Measurements from ENCODE around the gene PGBD4.

The PGBD4 gene

DNA sequence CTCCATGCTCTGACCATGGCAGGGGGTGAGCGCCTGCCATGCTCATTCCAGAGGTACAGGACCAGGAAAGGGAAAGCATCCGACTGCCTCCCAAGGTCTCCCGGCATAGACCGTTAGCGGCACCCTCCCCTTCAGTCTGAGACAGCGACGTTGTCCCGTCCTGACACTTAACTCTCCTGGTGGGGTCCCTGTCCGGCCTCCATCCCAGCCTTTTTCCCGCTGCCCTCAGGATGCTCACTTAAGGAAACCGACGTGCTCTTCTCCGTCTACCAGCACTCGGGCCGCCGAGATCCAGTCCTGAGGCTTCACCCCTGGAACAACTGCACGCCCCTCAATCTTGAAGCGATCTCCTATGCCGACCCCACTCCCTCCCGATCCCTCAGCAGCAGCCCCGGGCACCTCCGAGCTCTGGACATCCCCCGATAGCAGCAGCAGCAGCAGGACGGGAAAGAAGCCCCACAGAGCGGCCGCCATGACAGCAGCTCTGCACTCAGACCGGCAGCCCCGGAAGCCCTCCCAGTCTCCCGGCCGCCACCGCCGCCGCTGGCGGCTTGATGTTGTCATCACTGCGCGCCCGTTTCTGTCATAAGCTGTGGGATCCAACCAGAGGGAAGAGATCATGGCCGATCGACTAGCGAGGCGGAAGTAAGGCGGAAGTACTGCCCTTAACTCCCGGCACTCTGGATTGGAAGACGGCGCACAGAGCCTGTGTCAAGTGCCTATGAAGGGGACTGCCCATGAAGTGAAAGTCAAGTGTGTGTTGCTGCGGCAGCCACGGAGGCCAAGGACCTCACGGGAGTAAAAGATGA, at the start of gene PGBD4, which contains the start of gene EMC7:
Gene PGBD4 (plus strand): TSS at position 718 of the 809 bp plus-strand sequence. CDS start 449 bp downstream, outside the sequence.
Gene EMC7 (minus strand): TSS at position 497 of the 809 bp plus-strand sequence. CDS start 23 bp downstream, at position 474.
- DNase-seq = peak; percentile 67

DNA sequence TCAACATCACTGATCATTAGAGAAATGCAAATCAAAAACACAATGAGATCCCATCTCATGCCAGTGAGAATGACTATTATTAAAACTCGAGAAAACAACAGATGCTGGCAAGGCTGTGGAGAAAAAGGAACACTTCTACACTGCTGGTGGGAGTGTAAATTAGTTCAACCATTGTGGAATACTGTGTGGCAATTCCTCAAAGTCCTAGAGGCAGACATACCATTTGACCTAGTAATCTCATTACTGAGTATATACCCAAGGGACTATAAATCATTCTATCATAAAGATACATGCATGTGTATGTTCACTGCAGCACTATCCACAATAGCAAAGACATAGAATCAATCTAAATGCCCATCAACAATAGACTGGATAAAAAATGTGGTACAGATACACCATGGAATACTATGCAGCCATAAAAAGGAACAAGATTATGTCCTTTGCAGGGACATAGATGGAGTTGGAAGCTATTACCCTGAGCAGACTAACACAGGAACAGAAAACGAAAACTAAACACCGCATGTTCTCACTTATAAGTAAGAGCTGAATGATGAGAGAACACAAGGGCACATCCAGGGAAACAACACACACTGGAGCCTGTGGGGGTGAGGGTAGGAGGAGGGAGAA, 47.7 kb upstream of the PGBD4 start:
- DNase-seq = no peak

DNA sequence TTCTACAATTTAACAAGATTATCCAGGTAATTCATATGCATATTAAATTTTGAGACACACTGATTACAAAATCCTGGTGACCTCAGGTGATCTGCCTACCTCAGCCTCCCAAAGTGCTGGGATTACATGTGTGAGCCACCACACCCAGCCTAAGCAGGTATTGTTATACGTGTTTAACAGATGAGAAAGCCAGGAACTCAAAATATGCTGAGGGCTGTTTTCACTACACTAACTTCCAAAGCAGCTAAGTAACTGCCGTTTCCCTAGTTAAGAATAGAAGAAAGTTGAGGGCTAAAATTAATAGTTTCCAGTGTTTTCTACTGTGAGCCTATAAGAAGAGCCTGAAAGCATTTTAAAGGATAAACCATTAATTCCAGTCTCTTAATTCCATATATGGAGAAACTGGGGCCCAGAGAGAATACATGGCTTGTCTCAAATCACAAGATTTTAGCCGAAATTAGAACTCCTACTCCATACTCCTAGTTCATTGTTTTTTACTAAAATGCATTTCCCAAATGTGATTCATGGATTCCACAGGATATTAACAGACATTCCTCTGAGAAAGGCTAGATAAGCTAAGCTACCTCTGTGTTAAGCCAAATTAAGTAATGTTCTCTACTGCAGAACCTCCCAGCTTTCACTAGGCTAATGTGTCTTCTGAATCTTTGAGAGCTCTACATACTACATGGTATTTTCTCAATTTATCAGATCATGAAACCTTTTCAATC, 45.9 kb upstream of the PGBD4 start:
- no peak for DNase-seq

DNA sequence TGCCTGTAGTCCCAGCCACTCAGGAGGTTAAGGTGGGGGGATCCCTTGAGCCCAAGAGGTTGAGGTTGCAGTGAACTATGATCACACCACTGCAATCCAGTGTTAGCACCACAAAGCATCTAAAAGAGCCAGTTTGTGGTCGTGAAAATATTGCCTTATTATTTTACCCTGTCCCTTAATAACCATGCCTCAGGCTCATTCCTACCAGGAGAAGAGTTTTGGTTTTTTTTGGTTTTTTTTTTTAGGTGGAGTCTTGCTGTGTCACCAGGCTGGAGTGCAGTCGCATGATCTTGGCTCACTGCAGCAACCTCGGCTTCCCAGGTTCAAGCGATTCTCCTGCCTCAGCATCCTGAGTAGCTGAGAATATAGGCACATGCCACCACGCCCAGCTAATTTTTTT, 45.0 kb upstream of the PGBD4 start:
- DNase-seq = no peak

DNA sequence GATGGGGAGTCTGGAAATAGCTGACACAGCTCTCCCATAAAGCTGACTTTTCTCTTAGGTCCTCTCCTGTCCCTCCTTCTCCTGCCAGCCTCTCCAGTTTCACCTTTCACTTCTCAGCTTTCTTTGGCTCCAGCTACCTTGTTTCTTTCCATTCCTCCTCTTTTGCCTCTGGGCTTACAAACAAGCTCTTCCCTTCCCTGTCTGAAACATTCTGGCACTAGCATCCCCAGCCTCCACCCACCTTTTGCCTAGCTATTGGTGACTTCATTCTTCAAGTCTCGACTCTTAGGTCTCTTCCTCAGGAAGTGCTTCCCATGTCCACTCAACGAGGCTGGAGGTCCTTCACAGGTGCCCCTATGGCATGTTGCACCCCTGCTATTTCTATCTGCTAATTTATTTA, 42.4 kb upstream of the PGBD4 start:
- DNase-seq = no peak

DNA sequence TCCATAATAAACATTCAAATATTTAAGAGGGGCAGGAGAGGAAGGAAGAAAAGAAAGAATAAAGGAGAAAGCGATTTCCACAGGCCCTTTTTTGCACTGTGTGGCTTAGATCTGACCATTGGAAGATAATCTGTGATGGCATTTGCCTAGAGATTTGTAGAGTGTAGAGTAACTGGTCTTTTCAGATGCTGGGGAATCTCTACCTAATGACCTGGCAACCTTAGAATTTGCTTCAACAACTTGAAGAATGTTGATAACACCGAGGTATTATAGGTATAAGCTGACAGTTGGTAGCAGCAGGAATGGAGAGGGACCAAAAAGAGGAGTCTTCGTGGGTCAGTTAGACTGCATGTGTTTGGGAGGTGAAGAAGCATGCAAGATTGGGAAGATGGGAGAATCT, 41.9 kb upstream of the PGBD4 start:
- no peak for DNase-seq

DNA sequence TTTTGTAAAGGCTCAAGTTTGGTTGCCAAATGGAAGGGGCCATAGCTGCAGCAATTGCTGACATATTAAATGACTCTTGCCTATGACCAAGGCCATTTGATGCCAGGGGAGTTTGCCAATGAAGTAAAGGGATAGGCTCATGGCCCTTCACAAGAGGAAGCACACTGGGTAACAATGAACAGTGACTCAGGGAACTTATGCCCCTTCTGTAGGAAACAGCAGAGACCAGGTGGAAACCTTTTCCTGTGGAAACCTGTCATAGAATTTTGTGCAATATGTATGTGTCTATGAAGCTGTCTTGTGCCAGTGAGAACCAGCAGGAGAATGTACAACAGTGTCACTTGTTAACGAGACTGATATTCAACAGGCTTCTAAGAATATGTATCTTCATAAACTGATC, 37.4 kb upstream of the PGBD4 start:
- DNase-seq = no peak

DNA sequence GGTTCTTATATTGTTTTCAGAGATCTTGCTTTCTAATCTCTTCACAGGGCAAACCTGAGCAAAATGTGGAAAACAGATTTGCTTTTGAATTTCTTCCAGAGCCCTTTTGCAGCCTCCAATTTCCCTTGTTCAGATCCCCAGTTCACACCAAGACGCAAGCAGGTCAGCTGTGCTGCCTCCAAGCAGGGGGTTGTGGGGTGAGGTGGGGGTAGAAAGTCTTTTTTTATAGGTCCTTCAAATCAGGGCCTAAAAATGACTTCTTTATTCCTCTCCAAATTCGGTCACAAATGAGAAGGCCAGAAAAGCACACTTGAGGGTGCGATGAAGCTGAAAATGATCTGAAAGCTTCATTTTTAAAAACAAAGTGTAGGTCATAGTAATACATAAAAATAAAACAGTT, 36.6 kb upstream of the PGBD4 start:
- no peak for DNase-seq

DNA sequence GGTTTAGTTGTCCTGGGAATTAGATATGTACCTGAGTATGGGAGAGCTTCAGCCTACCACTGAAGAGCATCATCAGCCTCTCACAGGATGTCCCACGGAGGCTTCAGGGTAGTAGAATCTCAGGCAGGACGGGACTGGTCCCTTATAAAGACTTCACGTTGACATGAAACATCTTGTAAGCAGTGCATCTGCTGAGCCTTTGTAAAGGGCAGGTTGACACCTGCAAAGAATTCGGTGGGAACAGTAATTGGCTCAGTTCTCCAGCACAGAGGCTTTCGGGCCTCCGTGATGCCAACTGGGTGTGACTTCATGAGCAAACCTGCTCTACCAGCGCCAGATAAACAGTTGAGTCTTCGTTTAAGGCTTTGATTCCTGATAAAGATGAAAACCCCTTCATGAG, 35.9 kb upstream of the PGBD4 start:
- DNase-seq = no peak

DNA sequence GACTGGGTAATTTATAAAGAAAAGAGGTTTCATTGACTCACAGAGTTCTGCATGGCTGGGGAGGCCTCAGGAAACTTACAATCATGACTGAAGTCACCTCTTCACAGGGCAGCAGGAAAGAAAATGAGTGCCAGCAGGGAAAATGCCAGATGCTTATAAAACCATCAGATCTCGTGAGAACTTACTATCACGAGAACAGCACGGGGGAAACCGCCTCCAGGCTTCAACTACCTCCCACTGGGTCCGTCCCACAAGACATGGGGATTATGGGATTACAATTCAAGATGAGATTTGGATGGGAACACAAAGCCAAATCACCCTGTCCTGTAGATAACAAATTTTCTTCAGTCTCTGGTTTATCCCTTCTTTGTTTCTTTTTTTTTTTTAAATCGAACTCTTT, 31.9 kb upstream of the PGBD4 start:
- no peak for DNase-seq

DNA sequence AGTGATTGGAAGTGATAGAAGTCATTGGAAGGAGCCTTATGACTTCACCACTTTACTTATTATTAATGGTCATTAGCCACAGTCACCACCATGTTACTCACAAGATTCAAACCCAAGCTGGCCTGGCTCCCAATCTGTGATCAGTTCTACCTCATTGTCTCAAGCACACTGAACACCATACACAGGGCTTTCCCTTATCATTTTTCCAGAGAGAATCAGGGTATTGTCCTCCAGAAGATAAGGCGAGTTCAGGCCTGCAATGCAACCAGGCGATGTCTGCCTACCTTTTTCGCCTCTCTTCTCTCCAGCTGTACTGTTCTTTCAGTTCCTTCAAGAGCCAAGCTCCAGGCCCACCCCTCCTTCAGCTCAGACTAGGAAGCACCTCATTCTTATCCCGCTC, 25.1 kb upstream of the PGBD4 start:
- DNase-seq = no peak

DNA sequence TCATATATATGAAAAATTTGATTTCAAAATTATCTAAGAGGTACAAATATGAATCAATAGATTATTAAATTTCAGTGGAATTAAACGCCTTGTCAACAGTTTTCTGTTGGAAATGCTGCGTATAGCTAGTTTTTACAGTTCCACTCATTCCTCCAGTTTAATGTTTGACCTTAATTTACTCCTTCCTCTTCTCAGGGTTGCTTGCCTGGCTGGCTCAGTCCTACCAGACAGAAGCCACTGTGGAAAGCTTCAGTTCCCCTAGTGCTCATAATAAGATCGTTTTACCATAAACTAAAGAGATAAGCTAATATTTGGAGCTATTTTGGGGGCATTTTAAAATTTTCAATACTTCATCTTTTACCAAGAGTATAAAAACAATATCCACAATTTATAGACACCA, 23.0 kb upstream of the PGBD4 start:
- DNase-seq = no peak

DNA sequence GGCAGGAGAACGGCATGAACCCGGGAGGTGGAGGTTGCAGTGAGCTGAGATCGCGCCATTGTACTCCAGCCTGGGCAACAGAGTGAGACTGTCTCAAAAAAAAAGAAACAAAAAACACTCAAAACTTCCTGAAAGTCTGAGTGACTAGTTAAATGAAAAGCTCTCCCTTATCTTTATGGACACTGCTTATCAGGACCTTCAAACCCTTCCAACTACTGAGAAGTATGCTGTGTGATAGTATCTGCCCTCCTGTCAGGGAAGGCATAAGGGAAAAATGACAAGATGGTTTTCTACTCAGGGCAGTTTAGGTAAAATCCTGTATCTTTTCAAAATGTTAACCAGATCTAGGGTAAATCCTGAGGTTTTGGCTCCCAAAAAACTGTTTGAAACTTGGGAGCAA, 22.0 kb upstream of the PGBD4 start:
- no peak for DNase-seq

DNA sequence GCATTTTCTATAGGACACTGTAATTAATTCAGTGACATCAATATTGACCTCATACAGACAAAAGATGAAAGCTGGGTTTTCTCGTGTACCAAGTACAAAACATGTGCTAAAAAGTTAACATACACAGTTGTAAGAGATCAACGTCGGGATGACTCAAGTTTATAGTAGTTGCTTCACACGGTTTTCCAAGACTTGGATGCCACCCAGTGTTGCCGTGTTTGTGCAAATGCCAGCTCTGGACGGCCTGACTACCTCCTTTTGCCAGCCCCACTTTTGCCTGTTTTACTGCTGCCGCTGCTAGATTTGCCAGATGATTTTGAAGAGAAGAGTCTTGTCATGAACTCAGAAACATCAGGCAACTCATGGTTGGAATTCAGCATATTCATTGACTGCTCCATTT, 17.8 kb upstream of the PGBD4 start:
- DNase-seq = no peak

DNA sequence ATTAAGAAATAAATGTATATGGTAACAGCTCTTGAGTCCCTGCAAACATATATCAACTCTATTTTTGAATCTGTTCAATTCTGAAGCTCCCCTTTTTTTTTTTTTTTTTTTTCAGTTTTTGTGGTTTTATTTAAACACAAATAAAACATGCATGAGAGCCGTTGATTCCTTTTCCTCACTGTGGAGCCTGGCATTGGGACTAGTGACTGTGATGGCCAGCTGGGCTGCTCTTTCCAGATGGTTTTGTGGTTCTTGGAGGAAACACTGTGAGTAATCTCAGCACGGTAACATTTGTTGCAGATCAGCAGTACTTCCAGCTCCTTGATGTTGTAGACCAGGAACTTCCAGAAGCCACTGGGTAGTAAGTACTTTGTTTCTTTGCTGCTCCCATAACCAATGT, 16.1 kb upstream of the PGBD4 start:
- no peak for DNase-seq

DNA sequence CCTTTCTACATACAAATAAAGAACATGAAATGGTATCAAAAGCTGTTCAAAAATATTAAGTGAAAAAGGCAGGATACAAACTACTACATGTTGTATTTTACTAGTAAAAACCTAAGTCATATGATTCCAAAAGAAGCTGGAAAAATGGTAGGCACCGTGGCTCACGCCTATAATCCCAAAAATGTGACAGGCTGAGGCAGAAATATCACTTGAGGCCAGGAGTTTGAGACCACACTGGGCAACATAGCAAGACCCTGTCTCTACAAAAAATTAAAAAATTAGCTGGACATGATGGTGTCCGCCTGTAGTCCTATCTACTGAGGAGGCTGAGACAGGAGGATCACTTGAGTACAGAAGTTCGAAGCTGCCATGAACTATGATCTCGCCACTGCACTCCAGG, 2.0 kb upstream of the PGBD4 start:
- no peak for DNase-seq

DNA sequence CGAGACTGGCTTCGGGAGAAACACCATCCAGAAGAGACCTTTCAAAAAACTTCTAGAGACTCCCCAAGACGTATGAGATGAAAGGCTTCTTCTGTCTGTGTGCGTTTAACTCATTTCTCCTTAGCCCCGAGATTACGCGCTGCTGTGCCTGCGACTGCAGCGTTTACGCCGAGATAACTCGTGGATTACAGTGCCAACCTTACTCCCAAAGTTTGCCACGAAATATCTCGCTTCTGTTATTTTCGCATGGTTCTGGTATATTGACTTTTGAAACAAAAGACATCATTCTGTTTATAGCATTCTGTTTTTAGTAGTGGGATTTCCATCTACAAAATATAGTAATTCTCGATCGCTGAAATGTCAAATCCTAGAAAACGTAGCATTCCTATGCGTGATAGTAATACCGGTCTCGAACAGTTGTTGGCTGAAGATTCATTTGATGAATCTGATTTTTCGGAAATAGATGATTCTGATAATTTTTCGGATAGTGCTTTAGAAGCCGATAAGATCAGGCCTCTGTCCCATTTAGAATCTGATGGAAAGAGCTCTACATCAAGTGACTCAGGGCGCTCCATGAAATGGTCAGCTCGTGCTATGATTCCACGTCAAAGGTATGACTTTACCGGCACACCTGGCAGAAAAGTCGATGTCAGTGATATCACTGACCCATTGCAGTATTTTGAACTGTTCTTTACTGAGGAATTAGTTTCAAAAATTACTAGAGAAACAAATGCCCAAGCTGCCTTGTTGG, 467 bp downstream of the PGBD4 start:
- DNase-seq = no peak

DNA sequence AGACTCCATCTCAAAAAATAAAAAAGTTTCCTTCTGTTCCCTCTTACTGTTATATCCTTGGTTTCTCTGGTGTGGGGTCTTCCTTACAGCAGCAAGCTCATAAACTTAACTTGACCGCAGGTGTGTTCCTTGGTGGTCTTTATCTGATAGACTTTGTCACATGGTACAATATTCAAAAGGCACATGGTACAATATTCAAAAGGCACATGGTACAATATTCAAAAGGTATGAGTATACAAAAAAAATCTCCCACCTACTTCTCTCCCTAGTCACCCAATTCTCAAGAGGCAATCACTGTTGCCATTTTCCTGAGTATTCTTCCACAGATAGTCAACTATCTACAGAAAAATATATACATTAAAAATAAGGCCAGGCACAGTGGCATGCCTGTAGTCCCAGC, 4.5 kb downstream of the PGBD4 start:
- no peak for DNase-seq

DNA sequence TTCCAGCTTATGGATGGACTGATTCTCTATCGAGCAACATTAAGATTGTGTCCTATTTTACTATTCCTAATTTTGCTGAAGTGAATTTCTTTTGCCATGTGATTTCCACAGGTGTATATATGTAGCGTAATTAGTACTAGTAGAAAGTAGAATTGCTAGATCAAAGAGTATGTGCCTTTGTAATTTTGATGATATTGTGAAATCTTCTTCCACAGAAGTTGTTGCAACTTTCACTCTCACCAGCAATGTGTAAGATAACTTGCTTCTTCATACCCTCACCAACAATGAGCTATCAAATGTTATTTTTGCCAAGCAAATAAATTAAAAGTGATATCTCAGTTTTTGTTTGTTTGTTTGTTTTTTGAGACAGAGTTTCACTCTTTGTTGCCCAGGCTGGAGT, 5.4 kb downstream of the PGBD4 start:
- no peak for DNase-seq

DNA sequence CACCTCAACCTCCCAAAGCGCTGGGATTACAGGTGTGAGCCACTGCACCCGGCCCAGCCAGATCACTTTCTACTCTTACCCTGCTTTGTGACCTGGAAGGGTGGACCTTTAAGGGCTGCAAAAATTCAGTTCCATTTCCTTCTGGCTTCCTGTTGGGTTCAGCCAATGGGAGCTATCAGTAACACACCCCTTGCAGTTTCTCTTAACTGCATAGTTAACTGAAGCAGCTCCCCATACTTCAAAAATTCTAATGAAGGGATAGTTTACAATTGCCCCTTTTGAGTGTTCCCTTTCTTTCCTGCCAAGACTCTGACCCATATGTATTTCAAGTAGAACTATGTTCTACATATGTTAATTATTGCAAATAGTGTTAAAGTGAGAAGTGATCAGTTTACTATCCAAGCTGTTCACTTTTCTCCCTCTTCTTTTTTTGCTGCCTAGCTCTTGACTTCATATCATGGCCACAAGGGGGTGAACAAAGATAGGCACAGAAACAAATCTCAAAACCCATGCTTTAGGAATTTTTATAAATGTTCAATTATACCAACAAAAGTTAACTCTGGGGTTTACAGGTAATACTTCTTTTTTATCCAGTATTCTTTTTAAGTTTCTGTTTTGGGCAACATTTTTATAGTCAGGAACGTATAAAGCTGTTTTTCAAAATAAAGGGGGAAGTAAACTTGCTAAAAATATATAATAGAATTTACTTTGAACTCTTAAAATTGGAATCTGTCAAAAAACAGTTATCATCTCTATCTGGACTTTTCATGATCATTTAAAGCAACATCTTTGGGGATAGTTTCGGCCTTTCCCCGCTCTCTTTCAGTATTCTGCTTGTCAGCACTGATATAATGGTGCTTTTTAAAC, 8.1 kb downstream of the PGBD4 start:
- DNase-seq = no peak

DNA sequence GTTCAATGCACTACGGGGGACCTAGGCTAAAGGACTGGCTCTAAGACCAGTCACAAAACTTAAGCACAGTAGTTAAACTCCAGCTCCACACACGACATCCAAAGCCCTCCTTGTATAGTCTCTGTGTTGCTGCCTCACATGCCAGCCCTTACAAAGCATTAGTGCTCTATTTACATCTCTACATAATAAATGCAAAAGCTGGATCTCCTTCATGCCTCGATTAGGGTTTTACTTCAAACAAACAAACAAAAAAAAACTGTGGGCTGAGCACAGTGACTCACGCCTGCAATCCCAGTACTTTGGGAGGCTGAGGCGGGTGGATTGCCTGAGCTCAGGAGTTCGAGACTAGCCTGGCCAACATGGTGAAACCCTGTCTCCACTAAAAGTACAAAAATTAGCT, 9.6 kb downstream of the PGBD4 start:
- DNase-seq = no peak

DNA sequence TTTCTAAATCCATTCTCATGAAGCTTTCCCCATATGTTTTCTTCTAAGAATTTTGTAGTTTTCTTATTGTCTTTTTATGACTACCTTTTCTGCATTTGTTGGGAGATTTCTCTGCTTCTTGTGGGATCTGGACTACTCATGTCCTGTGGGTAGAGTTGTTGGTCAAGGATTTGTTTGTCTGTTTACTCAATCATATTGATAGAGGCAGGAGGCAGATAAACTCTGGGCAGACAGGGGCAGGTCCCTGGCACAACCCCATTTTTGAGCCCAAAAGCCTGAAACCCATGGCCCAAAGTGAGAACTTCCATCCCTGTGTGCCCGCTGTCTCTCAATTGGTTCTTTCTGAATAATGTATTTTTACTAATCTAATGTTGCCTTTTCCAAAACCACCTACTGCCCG, 12.3 kb downstream of the PGBD4 start:
- DNase-seq = no peak

Measured in NCI-H1694 (cell line).